Naive thymus-derived CD4-positive, alpha-beta T cell (primary cell): ENCODE measurements around the gene FBXW7. TPM values are rescaled to one million over a fixed set of nuclear protein-coding genes. Genes with fewer than 3 reads are reported as not detected.

Source experiments
- ATAC-seq: fragments of 150-1000 bp; cut with Tn5 transposase; 2 replicates; pipeline ENCODE4 v1.10.0; 2021; ENCODE audit warnings: mild to moderate bottlenecking, moderate library complexity
- CTCF ChIA-PET: fragments of 350-600 bp; sonication (Branson Sonifier 250); formaldehyde crosslinking; loops from one replicate; lab custom pipeline; 2021; ENCODE audit warnings: antibody characterized with exemption; lab: Charles Lee
- POLR2A ChIA-PET: fragments of 350-600 bp; sonication (Branson Sonifier 250); formaldehyde crosslinking; loops from one replicate; lab custom pipeline; 2021; ENCODE audit warnings: antibody characterized with exemption, inconsistent platforms; lab: Charles Lee
- DNase-seq, 9 donors: peaks; one replicate each; pipeline versions ENCODE4 v3.0.0 to v3.0.0-alpha.2; 2020 to 2022; ENCODE audit warnings: mixed read lengths in 1 of 9
- H3K27ac ChIP-seq: one replicate; pipeline ENCODE4 v1.7.0; 2013; ENCODE audit warnings: mild to moderate bottlenecking, low read depth, low read length, moderate library complexity
- H3K27me3 ChIP-seq, 2 donors: one replicate each; pipeline ENCODE4 v1.7.0; 2013; ENCODE audit warnings: low read length in 2 of 2, mild to moderate bottlenecking in 2 of 2, moderate library complexity in 2 of 2; ENCODE audit not compliant: control insufficient read depth in 2 of 2, insufficient read depth in 2 of 2
- H3K36me3 ChIP-seq, 3 experiments: 1 replicate in 2 of 3; 2 replicates in 1 of 3; pipeline ENCODE4 v1.7.0; 2013; ENCODE audit warnings: low read length in 3 of 3, mild to moderate bottlenecking in 3 of 3, moderate library complexity in 1 of 3; ENCODE audit not compliant: insufficient read depth in 3 of 3, control insufficient read depth in 2 of 3
- H3K4me1 ChIP-seq, 2 donors: one replicate each; pipeline ENCODE4 v1.7.0; 2013; ENCODE audit warnings: low read length in 2 of 2, mild to moderate bottlenecking in 2 of 2, moderate library complexity in 1 of 2; ENCODE audit not compliant: control insufficient read depth in 2 of 2, insufficient read depth in 2 of 2
- H3K4me3 ChIP-seq: 2 replicates; pipeline ENCODE4 v1.7.0; 2013; ENCODE audit warnings: mild to moderate bottlenecking, low read length
- H3K9me3 ChIP-seq, 3 experiments: 1 replicate in 2 of 3; 2 replicates in 1 of 3; pipeline ENCODE4 v1.7.0; 2013; ENCODE audit warnings: low read length in 3 of 3; ENCODE audit not compliant: control insufficient read depth in 2 of 3
- H3K27ac Mint-ChIP-seq, 9 donors: one replicate each; pipeline ENCODE4 v1.8.0; 2020 to 2022; ENCODE audit warnings: mixed read lengths in 9 of 9, mild to moderate bottlenecking in 8 of 9, moderate library complexity in 5 of 9, inconsistent platforms in 2 of 9
- H3K27me3 Mint-ChIP-seq, 5 donors: one replicate each; pipeline ENCODE4 v1.8.0; 2021 to 2022; ENCODE audit warnings: mixed read lengths in 5 of 5, mild to moderate bottlenecking in 1 of 5
- H3K36me3 Mint-ChIP-seq, 5 donors: one replicate each; pipeline ENCODE4 v1.8.0; 2020 to 2022; ENCODE audit warnings: mixed read lengths in 5 of 5, mild to moderate bottlenecking in 3 of 5, inconsistent platforms in 1 of 5
- H3K4me1 Mint-ChIP-seq, 7 donors: one replicate each; pipeline ENCODE4 v1.8.0; 2020 to 2022; ENCODE audit warnings: mixed read lengths in 7 of 7, mild to moderate bottlenecking in 3 of 7, inconsistent platforms in 1 of 7
- H3K4me3 Mint-ChIP-seq, 10 donors: one replicate each; pipeline ENCODE4 v1.8.0; 2020 to 2022; ENCODE audit warnings: mild to moderate bottlenecking in 10 of 10, mixed read lengths in 10 of 10, moderate library complexity in 6 of 10, inconsistent platforms in 2 of 10
- H3K9me3 Mint-ChIP-seq, 11 donors: one replicate each; pipeline ENCODE4 v1.8.0; 2020 to 2022; ENCODE audit warnings: mixed read lengths in 11 of 11, mild to moderate bottlenecking in 4 of 11, inconsistent platforms in 1 of 11, moderate library complexity in 1 of 11
- intact Hi-C, 2 donors: fragments of 100-400 bp; cut with micrococcal nuclease; formaldehyde crosslinking; loops; one replicate each; pipeline ENCODE4 v1.15.1; 2023
- polyA plus RNA-seq, 2 donors: library from polyadenylated mRNA; unstranded; fragments of 300-500 nt; fragmentation: Illumina TruSeq; gene quantifications; one replicate each; pipeline ENCODE4 v1.2.3, GENCODE V29; 2021
- total RNA-seq, 6 experiments: library from RNA in 5 of 6; stranded (reverse) in 5 of 6; gene quantifications; 1 replicate in 5 of 6; 2 replicates in 1 of 6; pipeline ENCODE4 v1.2.3 and lab custom pipeline; 2021 to 2026

The FBXW7 gene
- total and polyA plus RNA-seq, 7 experiments from 2014 or later = 40.4 to 139 (median 114) TPM

GRCh38 chr4:152401424-152401823 lies 134.5 kb downstream of the FBXW7 start:
- H3K4me1 ChIP-seq = peaks cover 7 to 11% of the 10 kb centered on the region in 2 donors
- DNase-seq (no peak), ATAC-seq (no peak)
- intact Hi-C loops = loop anchor here in 1 of 2 donors (5.0 kb wide), 1 partner anchor 1039 kb away; no protein-coding TSS in a partner anchor
- Mint-ChIP-seq H3K4me1 (peaks cover 18 to 36% (median 30%) of the 10 kb centered on the region in 7 donors), H3K9me3 (peaks cover 0 to 4% (median 0%) of the 10 kb centered on the region in 11 donors), H3K27me3 (no peaks in the 10 kb centered on the region), H3K36me3 (peaks cover 8 to 46% (median 21%) of the 10 kb centered on the region in 5 donors), H3K27ac (no peak overlapping the region), H3K4me3 (no peak overlapping the region)
- H3K9me3 ChIP-seq = no peaks in the 10 kb centered on the region
- peaks cover 0 to 6% (median 0%) of the 10 kb centered on the region in 3 experiments for H3K36me3 ChIP-seq
- CTCF ChIA-PET = no interaction called here
- H3K27me3 ChIP-seq = no peaks in the 10 kb centered on the region
- H3K4me3 ChIP-seq = no peak overlapping the region
- POLR2A ChIA-PET = no interaction called here
- no peak overlapping the region for H3K27ac ChIP-seq

GRCh38 chr4:152399246-152399645 lies 136.6 kb downstream of the FBXW7 start:
- Histone ChIP-seq H3K9me3 (no peaks in the 10 kb centered on the region), H3K36me3 (peaks cover 0 to 6% (median 0%) of the 10 kb centered on the region in 3 experiments), H3K4me1 (peaks cover 7 to 11% of the 10 kb centered on the region in 2 donors), H3K27me3 (no peaks in the 10 kb centered on the region), H3K4me3 (no peak overlapping the region), H3K27ac (no peak overlapping the region)
- peak overlapping the region in 2 of 9 donors; percentile 0 to 54 for H3K27ac Mint-ChIP-seq
- intact Hi-C loops = no loop called here
- ChIA-PET CTCF (interaction anchor here (1.3 kb wide), 1 partner anchor 17 kb away, joined by 3 read pairs; no protein-coding TSS in a partner anchor), POLR2A (no interaction called here)
- peak overlapping the region in 7 of 10 donors; percentile 13 to 60 (median 41) for H3K4me3 Mint-ChIP-seq
- ATAC-seq (peak; percentile 72), DNase-seq (peak in 3 of 9 donors; percentile 16 to 34 (median 32))
- H3K4me1 Mint-ChIP-seq = peaks cover 22 to 42% (median 37%) of the 10 kb centered on the region in 7 donors
- H3K9me3 Mint-ChIP-seq = peaks cover 0 to 4% (median 0%) of the 10 kb centered on the region in 11 donors
- no peaks in the 10 kb centered on the region for H3K27me3 Mint-ChIP-seq
- H3K36me3 Mint-ChIP-seq = peaks cover 4 to 39% (median 23%) of the 10 kb centered on the region in 5 donors

- intact Hi-C loops = no loop called here
- peaks cover 0 to 6% (median 0%) of the 10 kb centered on the region in 3 experiments for H3K36me3 ChIP-seq
- POLR2A ChIA-PET = no interaction called here
- H3K4me3 Mint-ChIP-seq = no peak overlapping the region
- DNase-seq (peak in 1 of 9 donors; percentile 9), ATAC-seq (no peak)
- no peak overlapping the region for H3K27ac ChIP-seq
- peaks cover 22 to 42% (median 37%) of the 10 kb centered on the region in 7 donors for H3K4me1 Mint-ChIP-seq
- CTCF ChIA-PET = interaction anchor here (0.9 kb wide), 1 partner anchor 10 kb away, joined by 4 read pairs; no protein-coding TSS in a partner anchor
- peaks cover 4 to 39% (median 24%) of the 10 kb centered on the region in 5 donors for H3K36me3 Mint-ChIP-seq
- H3K4me3 ChIP-seq = no peak overlapping the region
- no peaks in the 10 kb centered on the region for H3K9me3 ChIP-seq
- H3K4me1 ChIP-seq = peaks cover 7 to 11% of the 10 kb centered on the region in 2 donors
- H3K27me3 ChIP-seq = no peaks in the 10 kb centered on the region
- peaks cover 0 to 4% (median 0%) of the 10 kb centered on the region in 11 donors for H3K9me3 Mint-ChIP-seq
- no peaks in the 10 kb centered on the region for H3K27me3 Mint-ChIP-seq
- H3K27ac Mint-ChIP-seq = no peak overlapping the region
Measured at GRCh38 chr4:152398060-152398459, 137.8 kb downstream of the FBXW7 start.

GRCh38 chr4:152394791-152395190 lies 141.1 kb downstream of the FBXW7 start:
- Histone ChIP-seq H3K36me3 (no peaks in the 10 kb centered on the region), H3K4me1 (peaks cover 7% of the 10 kb centered on the region in 2 donors), H3K27ac (no peak overlapping the region), H3K27me3 (no peaks in the 10 kb centered on the region), H3K4me3 (no peak overlapping the region), H3K9me3 (no peaks in the 10 kb centered on the region)
- Mint-ChIP-seq H3K4me1 (peaks cover 14 to 31% (median 25%) of the 10 kb centered on the region in 7 donors), H3K4me3 (no peak overlapping the region), H3K27me3 (no peaks in the 10 kb centered on the region), H3K27ac (no peak overlapping the region), H3K9me3 (peaks cover 0 to under 1% (median 0%) of the 10 kb centered on the region in 11 donors), H3K36me3 (peaks cover 0 to 29% (median 16%) of the 10 kb centered on the region in 5 donors)
- ATAC-seq = peak; percentile 36
- POLR2A ChIA-PET = no interaction called here
- CTCF ChIA-PET = no interaction called here
- intact Hi-C loops = no loop called here
- DNase-seq = no peak

GRCh38 chr4:152392079-152392478 lies 143.8 kb downstream of the FBXW7 start:
- Mint-ChIP-seq H3K9me3 (no peaks in the 10 kb centered on the region), H3K27me3 (no peaks in the 10 kb centered on the region), H3K36me3 (peaks cover 0 to 28% (median 10%) of the 10 kb centered on the region in 5 donors), H3K4me3 (no peak overlapping the region), H3K27ac (no peak overlapping the region), H3K4me1 (peaks cover 5 to 23% (median 14%) of the 10 kb centered on the region in 7 donors)
- Histone ChIP-seq H3K9me3 (no peaks in the 10 kb centered on the region), H3K4me3 (no peak overlapping the region), H3K27me3 (no peaks in the 10 kb centered on the region), H3K36me3 (no peaks in the 10 kb centered on the region), H3K4me1 (no peaks in the 10 kb centered on the region), H3K27ac (no peak overlapping the region)
- no peak for DNase-seq
- CTCF ChIA-PET = no interaction called here
- intact Hi-C loops = no loop called here
- POLR2A ChIA-PET = no interaction called here
- no peak for ATAC-seq

DNA sequence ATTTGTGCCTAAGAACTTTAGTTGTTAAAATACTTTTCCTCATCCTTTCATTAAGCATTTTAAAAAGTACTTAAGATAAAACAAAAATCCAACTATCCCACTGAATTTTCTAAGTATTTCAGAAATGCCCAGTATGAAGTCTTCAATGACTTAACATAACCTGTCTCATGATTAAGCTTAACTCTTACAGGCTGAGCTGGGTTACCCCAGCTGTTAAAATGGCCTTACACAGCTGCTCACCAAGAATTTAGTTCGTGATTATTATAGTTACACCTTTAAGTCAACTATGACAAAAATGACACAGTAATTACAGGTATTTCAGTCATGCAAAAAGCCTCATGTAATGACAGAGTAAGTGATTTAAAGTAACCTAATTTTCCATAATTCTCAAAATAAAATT lies 145.7 kb downstream of the FBXW7 start:
- H3K4me3 Mint-ChIP-seq = no peak overlapping the region
- H3K4me3 ChIP-seq = no peak overlapping the region
- no peaks in the 10 kb centered on the region for H3K4me1 ChIP-seq
- ChIA-PET CTCF (no interaction called here), POLR2A (interaction anchor here (0.6 kb wide), 1 partner anchor 15 kb away, joined by 3 read pairs; no protein-coding TSS in a partner anchor)
- H3K4me1 Mint-ChIP-seq = peaks cover 3 to 19% (median 15%) of the 10 kb centered on the region in 7 donors
- H3K9me3 Mint-ChIP-seq = no peaks in the 10 kb centered on the region
- peaks cover 0 to 22% (median 8%) of the 10 kb centered on the region in 5 donors for H3K36me3 Mint-ChIP-seq
- peak overlapping the region in 1 of 9 donors; percentile 62 for H3K27ac Mint-ChIP-seq
- DNase-seq (no peak), ATAC-seq (no peak)
- H3K36me3 ChIP-seq = no peaks in the 10 kb centered on the region
- no peaks in the 10 kb centered on the region for H3K9me3 ChIP-seq
- intact Hi-C loops = no loop called here
- H3K27me3 ChIP-seq = no peaks in the 10 kb centered on the region
- no peak overlapping the region for H3K27ac ChIP-seq
- H3K27me3 Mint-ChIP-seq = no peaks in the 10 kb centered on the region
